Mesenchymal stem cell (in vitro differentiated cells and primary cell): ENCODE results near the gene DDO.

ENCODE experiments used
- DNase-seq: peaks from one replicate; pipeline ENCODE4 v3.0.0-alpha.2; 2013
- H2AFZ ChIP-seq: one replicate; pipeline ENCODE4 v1.6.1; 2013; ENCODE audit warnings: low read depth, mild to moderate bottlenecking, control low read depth, inconsistent platforms, low read length, moderate library complexity
- H2AK5ac ChIP-seq: 2 replicates; pipeline ENCODE4 v1.6.1; 2013; ENCODE audit warnings: low read length, moderate library complexity, mild to moderate bottlenecking, inconsistent platforms; ENCODE audit not compliant: severe bottlenecking
- H2BK120ac ChIP-seq: one replicate; pipeline ENCODE4 v1.6.1; 2013; ENCODE audit warnings: low read depth, mild to moderate bottlenecking, inconsistent platforms, low read length, moderate library complexity
- H2BK12ac ChIP-seq, 2 experiments: one replicate each; pipeline ENCODE4 v1.6.1; 2013; ENCODE audit warnings: inconsistent platforms in 2 of 2, low read length in 2 of 2, mild to moderate bottlenecking in 2 of 2, moderate library complexity in 2 of 2, control low read depth in 1 of 2
- H2BK15ac ChIP-seq: one replicate; pipeline ENCODE4 v1.6.1; 2013; ENCODE audit warnings: mild to moderate bottlenecking, low read depth, inconsistent platforms; ENCODE audit not compliant: poor library complexity, severe bottlenecking
- H2BK5ac ChIP-seq: 2 replicates; pipeline ENCODE4 v1.6.1; 2013; ENCODE audit warnings: low read depth, mild to moderate bottlenecking, low read length, control low read depth, inconsistent platforms; ENCODE audit not compliant: poor library complexity, severe bottlenecking
- H3K14ac ChIP-seq, 2 experiments: one replicate each; pipeline ENCODE4 v1.6.1; 2013; ENCODE audit warnings: inconsistent platforms in 2 of 2, low read length in 2 of 2, control low read depth in 1 of 2, mild to moderate bottlenecking in 1 of 2, moderate library complexity in 1 of 2
- H3K18ac ChIP-seq, 2 experiments: one replicate each; pipeline ENCODE4 v1.6.1; 2013; ENCODE audit warnings: inconsistent platforms in 2 of 2, low read length in 2 of 2, control low read depth in 1 of 2, low read depth in 1 of 2, mild to moderate bottlenecking in 1 of 2
- H3K23ac ChIP-seq, 2 experiments: one replicate each; pipeline ENCODE4 v1.6.1; 2013; ENCODE audit warnings: inconsistent platforms in 2 of 2, low read length in 2 of 2, mild to moderate bottlenecking in 2 of 2, moderate library complexity in 2 of 2, control low read depth in 1 of 2
- H3K27ac ChIP-seq: 2 replicates; pipeline ENCODE4 v1.5.1; 2013; ENCODE audit warnings: mild to moderate bottlenecking, moderate library complexity, low read length, control low read depth, inconsistent platforms; ENCODE audit not compliant: poor library complexity, severe bottlenecking
- H3K27me3 ChIP-seq, 2 experiments: 2 replicates each; pipeline versions ENCODE4 v1.6.1 to v1.7.0; 2013; ENCODE audit warnings: low read length in 2 of 2, mild to moderate bottlenecking in 2 of 2, moderate library complexity in 2 of 2, control low read depth in 1 of 2, inconsistent platforms in 1 of 2; ENCODE audit not compliant: control insufficient read depth in 1 of 2, insufficient read depth in 1 of 2
- H3K36me3 ChIP-seq, 2 experiments: 2 replicates each; pipeline versions ENCODE4 v1.6.1 to v1.7.0; 2013; ENCODE audit warnings: low read length in 2 of 2, control low read depth in 1 of 2, inconsistent platforms in 1 of 2, low read depth in 1 of 2, mild to moderate bottlenecking in 1 of 2; ENCODE audit not compliant: insufficient read depth in 2 of 2, control insufficient read depth in 1 of 2
- H3K4ac ChIP-seq, 2 experiments: one replicate each; pipeline ENCODE4 v1.6.1; 2013; ENCODE audit warnings: inconsistent platforms in 2 of 2, low read length in 2 of 2, mild to moderate bottlenecking in 2 of 2, moderate library complexity in 2 of 2, control low read depth in 1 of 2, low read depth in 1 of 2
- H3K4me1 ChIP-seq: 2 replicates; pipeline ENCODE4 v1.6.1; 2013; ENCODE audit warnings: low read depth, low read length, control low read depth; ENCODE audit not compliant: control insufficient read depth, insufficient read depth
- H3K4me2 ChIP-seq: 2 replicates; pipeline ENCODE4 v1.6.1; 2013; ENCODE audit warnings: low read length, mild to moderate bottlenecking, inconsistent platforms; ENCODE audit not compliant: poor library complexity, severe bottlenecking
- H3K4me3 ChIP-seq, 2 experiments: 2 replicates each; pipeline versions ENCODE4 v1.5.1 to v1.7.0; 2013; ENCODE audit warnings: low read length in 2 of 2, mild to moderate bottlenecking in 2 of 2, control low read depth in 1 of 2, low read depth in 1 of 2; ENCODE audit not compliant: insufficient read depth in 1 of 2
- H3K79me1 ChIP-seq: replicated peaks from 2 replicates; pipeline ENCODE4 v1.6.1; 2013; ENCODE audit warnings: mild to moderate bottlenecking, control low read depth, low read length, inconsistent platforms; ENCODE audit not compliant: poor library complexity, severe bottlenecking
- H3K9ac ChIP-seq: 2 replicates; pipeline ENCODE4 v1.7.0; 2013; ENCODE audit warnings: mild to moderate bottlenecking, low read length, moderate library complexity
- H3K9me3 ChIP-seq: 2 replicates; pipeline ENCODE4 v1.7.0; 2013; ENCODE audit warnings: mild to moderate bottlenecking, low read length; ENCODE audit not compliant: control insufficient read depth
- H4K8ac ChIP-seq: one replicate; pipeline ENCODE4 v1.6.1; 2013; ENCODE audit warnings: inconsistent platforms, mild to moderate bottlenecking, low read length, moderate library complexity
- H4K91ac ChIP-seq: one replicate; pipeline ENCODE4 v1.6.1; 2013; ENCODE audit warnings: mild to moderate bottlenecking, low read length, inconsistent platforms
- WGBS: methylation state at CpG from one replicate; pipeline ENCODE4 v1.1.7; 2013; ENCODE audit warnings: mixed read lengths; 5-methylcytosine and 5-hydroxymethylcytosine counted together

DDO gene

DNA sequence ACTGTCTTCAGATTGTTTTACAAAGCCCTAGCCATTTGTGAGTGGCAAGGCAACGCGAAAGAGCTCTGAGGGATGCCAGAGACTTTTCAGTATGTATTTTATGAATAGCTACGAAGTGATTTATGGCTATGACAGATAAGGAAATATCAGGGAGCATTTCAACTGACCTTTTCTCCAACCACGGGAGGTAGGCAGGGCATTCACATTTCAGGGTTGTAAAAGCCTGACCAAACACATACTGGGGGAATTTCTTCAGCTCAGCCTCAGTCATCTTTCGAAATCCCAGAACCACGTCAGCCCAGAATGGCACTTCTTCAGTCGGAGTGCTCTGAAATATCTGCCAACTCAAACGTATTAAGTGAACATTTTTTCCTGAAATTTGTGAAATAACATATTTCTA, 10.8 kb downstream of the DDO start:
- Histone ChIP-seq H3K18ac (no peak overlapping the region), H3K27me3 (no peaks in the 10 kb centered on the region), H2BK12ac (no peak overlapping the region), H3K23ac (no peak overlapping the region), H3K36me3 (no peaks in the 10 kb centered on the region), H3K14ac (no peak overlapping the region), H3K9me3 (no peaks in the 10 kb centered on the region), H3K4me2 (no peak overlapping the region), H2AK5ac (no peak overlapping the region), H4K91ac (no peak overlapping the region), H3K4me1 (no peaks in the 10 kb centered on the region), H2AFZ (no peak overlapping the region), H2BK5ac (no peak overlapping the region), H3K27ac (no peak overlapping the region), H2BK15ac (no peak overlapping the region), H4K8ac (no peak overlapping the region), H2BK120ac (no peak overlapping the region), H3K9ac (no peak overlapping the region), H3K4me3 (no peak overlapping the region), H3K4ac (no peak overlapping the region), H3K79me1 (no peaks in the 10 kb centered on the region)
- 50% methylated on average over 6 of the region's 8 CpGs for WGBS
- DNase-seq = peak; percentile 7

GRCh38 chr6:110401585-110402176, 13.7 kb downstream of the DDO start:
- Histone ChIP-seq H3K18ac (no peak overlapping the region), H4K91ac (no peak overlapping the region), H3K23ac (no peak overlapping the region), H2AK5ac (no peak overlapping the region), H3K9ac (no peak overlapping the region), H3K4ac (no peak overlapping the region), H2BK120ac (no peak overlapping the region), H3K4me3 (no peak overlapping the region), H2BK15ac (no peak overlapping the region), H3K27ac (no peak overlapping the region), H2BK12ac (no peak overlapping the region), H3K36me3 (no peaks in the 10 kb centered on the region), H4K8ac (no peak overlapping the region), H3K4me2 (no peak overlapping the region), H3K4me1 (no peaks in the 10 kb centered on the region), H3K27me3 (no peaks in the 10 kb centered on the region), H3K9me3 (no peaks in the 10 kb centered on the region), H3K14ac (no peak overlapping the region), H2BK5ac (no peak overlapping the region), H2AFZ (no peak overlapping the region), H3K79me1 (no peaks in the 10 kb centered on the region)
- no CpG with 5 or more reads among the region's 4 CpGs for WGBS
- DNase-seq = no peak

DNA sequence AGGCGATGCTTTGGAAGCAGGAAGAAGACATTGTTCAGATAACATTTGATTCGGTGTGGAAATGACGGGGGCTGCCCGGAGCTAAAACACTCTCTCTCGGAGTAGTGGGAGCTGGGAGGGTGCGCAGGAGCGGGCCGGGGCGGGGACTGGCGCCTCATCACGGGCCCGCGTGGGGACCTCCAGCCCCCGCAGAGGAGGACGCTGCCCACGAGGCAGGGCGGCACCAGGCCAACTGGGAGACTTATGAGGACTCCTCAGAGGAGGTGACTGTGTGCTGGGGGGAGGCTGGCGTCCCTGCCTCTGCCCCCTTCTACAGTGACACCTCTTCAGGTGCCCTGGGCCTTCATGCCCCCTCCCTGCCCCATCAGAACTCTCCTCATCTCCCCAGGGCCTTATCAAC, 15.2 kb downstream of the DDO start:
- Histone ChIP-seq H3K4me3 (peak overlapping the region in 1 of 2 experiments; percentile 73), H2AFZ (no peak overlapping the region), H4K91ac (no peak overlapping the region), H3K23ac (no peak overlapping the region), H3K9ac (peak overlapping the region; percentile 77), H3K36me3 (no peaks in the 10 kb centered on the region), H3K14ac (no peak overlapping the region), H4K8ac (no peak overlapping the region), H3K4me2 (no peak overlapping the region), H3K9me3 (no peaks in the 10 kb centered on the region), H3K27ac (no peak overlapping the region), H2BK12ac (no peak overlapping the region), H3K18ac (no peak overlapping the region), H3K4me1 (no peaks in the 10 kb centered on the region), H2AK5ac (no peak overlapping the region), H2BK120ac (no peak overlapping the region), H2BK15ac (no peak overlapping the region), H3K79me1 (no peaks in the 10 kb centered on the region), H3K27me3 (no peaks in the 10 kb centered on the region), H2BK5ac (no peak overlapping the region), H3K4ac (no peak overlapping the region)
- DNase-seq = no peak
- WGBS = 88% methylated on average over 11 of the region's 18 CpGs

DNA sequence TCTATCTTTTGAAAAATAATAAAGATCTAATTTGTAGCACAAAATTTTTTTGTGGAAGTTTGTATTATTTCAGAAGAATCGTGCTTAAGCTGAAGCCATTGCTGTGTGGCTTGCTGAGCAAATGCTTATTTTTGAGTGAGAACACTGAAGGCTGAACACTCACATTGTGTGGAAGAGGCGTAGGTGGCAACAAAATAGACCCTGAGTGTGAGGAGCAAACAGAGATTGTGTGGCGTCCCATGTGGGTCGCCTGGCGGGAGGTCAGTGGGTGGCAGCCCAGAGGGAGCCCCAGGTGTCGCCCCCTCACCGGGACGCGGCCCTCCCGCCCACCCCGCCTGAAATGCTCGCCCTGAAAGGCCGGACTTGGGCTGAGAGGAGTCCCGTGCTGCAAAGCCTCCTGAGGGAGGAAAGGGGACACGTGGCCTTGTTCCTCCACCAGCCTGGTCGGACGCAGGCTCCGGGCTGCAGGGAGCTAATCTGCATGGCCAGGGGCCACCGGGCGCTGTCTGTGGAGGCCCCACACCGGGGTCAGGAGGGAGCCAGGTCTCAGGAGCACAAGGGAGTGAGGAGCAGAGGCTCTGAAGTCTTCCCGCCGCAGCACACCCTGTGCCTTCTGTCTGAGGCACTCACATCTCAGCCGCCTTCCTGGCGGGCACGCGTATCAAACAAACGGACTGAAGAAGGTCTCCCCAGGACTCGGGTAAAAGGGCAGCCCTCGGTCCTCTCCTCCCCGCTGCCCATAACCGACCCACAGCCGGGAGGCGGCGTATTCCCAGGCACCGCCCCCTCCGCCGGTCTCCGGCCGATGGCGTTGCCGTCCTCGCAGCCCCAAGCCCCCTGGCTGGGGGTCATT, 15.9 kb downstream of the DDO start:
- H3K27me3 ChIP-seq = no peaks in the 10 kb centered on the region
- no peaks in the 10 kb centered on the region for H3K79me1 ChIP-seq
- H3K9me3 ChIP-seq = no peaks in the 10 kb centered on the region
- no peak overlapping the region for H3K4me2 ChIP-seq
- no peak overlapping the region for H3K4ac ChIP-seq
- peak overlapping the region; percentile 25 for H4K91ac ChIP-seq
- peak overlapping the region; percentile 77 for H3K9ac ChIP-seq
- no peak overlapping the region for H2BK12ac ChIP-seq
- no peak overlapping the region for H3K23ac ChIP-seq
- peak overlapping the region in 1 of 2 experiments; percentile 73 for H3K4me3 ChIP-seq
- H3K18ac ChIP-seq = no peak overlapping the region
- no peak overlapping the region for H3K14ac ChIP-seq
- no peak for DNase-seq
- no peak overlapping the region for H4K8ac ChIP-seq
- no peak overlapping the region for H2BK120ac ChIP-seq
- no peak overlapping the region for H3K27ac ChIP-seq
- H2BK15ac ChIP-seq = peak overlapping the region; percentile 0
- no peaks in the 10 kb centered on the region for H3K36me3 ChIP-seq
- 95% methylated on average over 42 of the region's 43 CpGs for WGBS
- H2AK5ac ChIP-seq = no peak overlapping the region
- no peak overlapping the region for H2AFZ ChIP-seq
- no peak overlapping the region for H2BK5ac ChIP-seq
- H3K4me1 ChIP-seq = no peaks in the 10 kb centered on the region
